Lower leg skin (tissue), 4 donors: ENCODE data around the gene EDA. TPM values are rescaled to one million over a fixed set of nuclear protein-coding genes. Genes with fewer than 3 reads are reported as not detected.

Experiments
- DNase-seq, 2 donors: peaks; one replicate each; pipeline ENCODE4 v3.0.0-alpha.2; 2019; ENCODE audit warnings: low spot score in 2 of 2
- H3K4me3 ChIP-seq: fragments of 200-600 bp; sonication (generic); 2 replicates; pipeline ENCODE4 v1.5.1; 2017; ENCODE audit warnings: mild to moderate bottlenecking, low read depth; ENCODE audit not compliant: poor library complexity, severe bottlenecking
- POLR2A ChIP-seq, 2 donors: fragments of 450-650 bp; IDR thresholded peaks; one replicate each; pipeline ENCODE4 v1.6.1; 2016 to 2017; ENCODE audit warnings: antibody characterized with exemption in 2 of 2, mild to moderate bottlenecking in 1 of 2, moderate library complexity in 1 of 2
- WGBS, 2 donors: methylation state at CpG; one replicate each; pipeline ENCODE4 v1.1.5; 2018; 5-methylcytosine and 5-hydroxymethylcytosine counted together
- intact Hi-C: fragments of 100-400 bp; cut with DNase I; formaldehyde crosslinking; loops from one replicate; pipeline ENCODE4 v1.15.0; 2023; ENCODE audit warnings: low total_unique reads
- total RNA-seq, 4 donors: library from RNA; depleted of rRNA; stranded (reverse); fragments of >200 nt; gene quantifications; one replicate each; pipeline ENCODE4 v1.1.0, GENCODE V29; 2016
- TF ChIP-seq, protein P1 (sequence below), 3 donors: fragments of 450-650 bp; IDR thresholded peaks; one replicate each; pipeline ENCODE4 v1.5.1; 2016; ENCODE audit warnings: antibody characterized with exemption in 3 of 3, mild to moderate bottlenecking in 3 of 3, moderate library complexity in 2 of 3

Gene EDA
- total RNA-seq, 4 donors from 2014 or later = 3.0 to 9.9 (median 4.5) TPM

- TF ChIP-seq, protein P1, sequence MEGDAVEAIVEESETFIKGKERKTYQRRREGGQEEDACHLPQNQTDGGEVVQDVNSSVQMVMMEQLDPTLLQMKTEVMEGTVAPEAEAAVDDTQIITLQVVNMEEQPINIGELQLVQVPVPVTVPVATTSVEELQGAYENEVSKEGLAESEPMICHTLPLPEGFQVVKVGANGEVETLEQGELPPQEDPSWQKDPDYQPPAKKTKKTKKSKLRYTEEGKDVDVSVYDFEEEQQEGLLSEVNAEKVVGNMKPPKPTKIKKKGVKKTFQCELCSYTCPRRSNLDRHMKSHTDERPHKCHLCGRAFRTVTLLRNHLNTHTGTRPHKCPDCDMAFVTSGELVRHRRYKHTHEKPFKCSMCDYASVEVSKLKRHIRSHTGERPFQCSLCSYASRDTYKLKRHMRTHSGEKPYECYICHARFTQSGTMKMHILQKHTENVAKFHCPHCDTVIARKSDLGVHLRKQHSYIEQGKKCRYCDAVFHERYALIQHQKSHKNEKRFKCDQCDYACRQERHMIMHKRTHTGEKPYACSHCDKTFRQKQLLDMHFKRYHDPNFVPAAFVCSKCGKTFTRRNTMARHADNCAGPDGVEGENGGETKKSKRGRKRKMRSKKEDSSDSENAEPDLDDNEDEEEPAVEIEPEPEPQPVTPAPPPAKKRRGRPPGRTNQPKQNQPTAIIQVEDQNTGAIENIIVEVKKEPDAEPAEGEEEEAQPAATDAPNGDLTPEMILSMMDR (IDR thresholded peaks at IDR 0.05) = no peak
- no peak for DNase-seq
- intact Hi-C loops = no loop called here
- H3K4me3 ChIP-seq = no peak overlapping the region
- WGBS, 2 donors = 64 to 79% methylated on average over 4 of the region's 4 CpGs
These were observed 177.5 kb downstream of the EDA start for GRCh38 chrX:69793260-69793935.

- intact Hi-C loops = no loop called here
- H3K4me3 ChIP-seq = no peak overlapping the region
- no peak for DNase-seq
- TF ChIP-seq, protein P1 (IDR thresholded peaks at IDR 0.05) = no peak
- WGBS, 2 donors = 89% methylated on average over 3 of the region's 3 CpGs; no CpG with 5 or more reads in 1 of the 2 donors
These were observed 179.8 kb downstream of the EDA start for GRCh38 chrX:69795702-69796101.

- DNase-seq = no peak
- no peak overlapping the region for H3K4me3 ChIP-seq
- 76 to 86% methylated on average over 1 of the region's 1 CpG for WGBS, 2 donors
- TF ChIP-seq, protein P1 (IDR thresholded peaks at IDR 0.05) = no peak
- TF ChIP-seq POLR2A (IDR thresholded peaks at IDR 0.05) = no peak
- intact Hi-C loops = no loop called here
These were observed 191.5 kb downstream of the EDA start for GRCh38 chrX:69807400-69807799.

- H3K4me3 ChIP-seq = no peak overlapping the region
- WGBS, 2 donors = 93 to 100% methylated on average over 2 of the region's 2 CpGs
- intact Hi-C loops = no loop called here
- no peak for TF ChIP-seq POLR2A (IDR thresholded peaks at IDR 0.05)
- TF ChIP-seq, protein P1 (IDR thresholded peaks at IDR 0.05) = no peak
- DNase-seq = no peak
These were observed 192.5 kb downstream of the EDA start for GRCh38 chrX:69808375-69808774.

- TF ChIP-seq, protein P1 (IDR thresholded peaks at IDR 0.05) = no peak
- no peak for TF ChIP-seq POLR2A (IDR thresholded peaks at IDR 0.05)
- intact Hi-C loops = no loop called here
- WGBS, 2 donors = 37 to 59% methylated on average over 1 of the region's 1 CpG
- H3K4me3 ChIP-seq = no peak overlapping the region
- no peak for DNase-seq
These were observed 197.8 kb downstream of the EDA start for GRCh38 chrX:69813677-69814076.

GRCh38 chrX:69815063-69815462 is 199.2 kb downstream of the EDA start:
- 31 to 80% methylated on average over 2 to 4 of the region's 4 CpGs for WGBS, 2 donors
- DNase-seq = no peak
- no peak for TF ChIP-seq POLR2A (IDR thresholded peaks at IDR 0.05)
- TF ChIP-seq, protein P1 (IDR thresholded peaks at IDR 0.05) = no peak
- intact Hi-C loops = no loop called here
- H3K4me3 ChIP-seq = no peak overlapping the region
